Activated T-cell treated with anti-CD3 and anti-CD28 coated beads for 24 hours (primary cell): Measurements from ENCODE around the gene MAPT.
"Not testable (repeated sequence)": the region's sequence is repeated elsewhere in the genome, so short reads cannot be mapped to it uniquely, and the experiment has no call there.

ENCODE experiments used
- DNase-seq: peaks from one replicate; pipeline ENCODE4 v3.0.0-alpha.2; 2020; ENCODE audit warnings: low read depth

The MAPT gene

DNA sequence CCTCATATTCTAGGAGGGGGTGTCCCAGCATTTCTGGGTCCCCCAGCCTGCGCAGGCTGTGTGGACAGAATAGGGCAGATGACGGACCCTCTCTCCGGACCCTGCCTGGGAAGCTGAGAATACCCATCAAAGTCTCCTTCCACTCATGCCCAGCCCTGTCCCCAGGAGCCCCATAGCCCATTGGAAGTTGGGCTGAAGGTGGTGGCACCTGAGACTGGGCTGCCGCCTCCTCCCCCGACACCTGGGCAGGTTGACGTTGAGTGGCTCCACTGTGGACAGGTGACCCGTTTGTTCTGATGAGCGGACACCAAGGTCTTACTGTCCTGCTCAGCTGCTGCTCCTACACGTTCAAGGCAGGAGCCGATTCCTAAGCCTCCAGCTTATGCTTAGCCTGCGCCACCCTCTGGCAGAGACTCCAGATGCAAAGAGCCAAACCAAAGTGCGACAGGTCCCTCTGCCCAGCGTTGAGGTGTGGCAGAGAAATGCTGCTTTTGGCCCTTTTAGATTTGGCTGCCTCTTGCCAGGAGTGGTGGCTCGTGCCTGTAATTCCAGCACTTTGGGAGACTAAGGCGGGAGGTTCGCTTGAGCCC, 116.3 kb downstream of the MAPT start:
- no peak for DNase-seq

DNA sequence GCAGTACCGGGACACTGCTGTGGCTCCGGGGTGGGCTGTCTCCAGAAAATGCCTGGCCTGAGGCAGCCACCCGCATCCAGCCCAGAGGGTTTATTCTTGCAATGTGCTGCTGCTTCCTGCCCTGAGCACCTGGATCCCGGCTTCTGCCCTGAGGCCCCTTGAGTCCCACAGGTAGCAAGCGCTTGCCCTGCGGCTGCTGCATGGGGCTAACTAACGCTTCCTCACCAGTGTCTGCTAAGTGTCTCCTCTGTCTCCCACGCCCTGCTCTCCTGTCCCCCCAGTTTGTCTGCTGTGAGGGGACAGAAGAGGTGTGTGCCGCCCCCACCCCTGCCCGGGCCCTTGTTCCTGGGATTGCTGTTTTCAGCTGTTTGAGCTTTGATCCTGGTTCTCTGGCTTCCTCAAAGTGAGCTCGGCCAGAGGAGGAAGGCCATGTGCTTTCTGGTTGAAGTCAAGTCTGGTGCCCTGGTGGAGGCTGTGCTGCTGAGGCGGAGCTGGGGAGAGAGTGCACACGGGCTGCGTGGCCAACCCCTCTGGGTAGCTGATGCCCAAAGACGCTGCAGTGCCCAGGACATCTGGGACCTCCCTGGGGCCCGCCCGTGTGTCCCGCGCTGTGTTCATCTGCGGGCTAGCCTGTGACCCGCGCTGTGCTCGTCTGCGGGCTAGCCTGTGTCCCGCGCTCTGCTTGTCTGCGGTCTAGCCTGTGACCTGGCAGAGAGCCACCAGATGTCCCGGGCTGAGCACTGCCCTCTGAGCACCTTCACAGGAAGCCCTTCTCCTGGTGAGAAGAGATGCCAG, 117.6 kb downstream of the MAPT start:
- no peak for DNase-seq

DNA sequence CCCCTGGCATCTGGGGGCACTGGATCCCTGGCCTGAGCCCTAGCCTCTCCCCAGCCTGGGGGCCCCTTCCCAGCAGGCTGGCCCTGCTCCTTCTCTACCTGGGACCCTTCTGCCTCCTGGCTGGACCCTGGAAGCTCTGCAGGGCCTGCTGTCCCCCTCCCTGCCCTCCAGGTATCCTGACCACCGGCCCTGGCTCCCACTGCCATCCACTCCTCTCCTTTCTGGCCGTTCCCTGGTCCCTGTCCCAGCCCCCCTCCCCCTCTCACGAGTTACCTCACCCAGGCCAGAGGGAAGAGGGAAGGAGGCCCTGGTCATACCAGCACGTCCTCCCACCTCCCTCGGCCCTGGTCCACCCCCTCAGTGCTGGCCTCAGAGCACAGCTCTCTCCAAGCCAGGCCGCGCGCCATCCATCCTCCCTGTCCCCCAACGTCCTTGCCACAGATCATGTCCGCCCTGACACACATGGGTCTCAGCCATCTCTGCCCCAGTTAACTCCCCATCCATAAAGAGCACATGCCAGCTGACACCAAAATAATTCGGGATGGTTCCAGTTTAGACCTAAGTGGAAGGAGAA, 118.2 kb downstream of the MAPT start:
- DNase-seq = no peak

DNA sequence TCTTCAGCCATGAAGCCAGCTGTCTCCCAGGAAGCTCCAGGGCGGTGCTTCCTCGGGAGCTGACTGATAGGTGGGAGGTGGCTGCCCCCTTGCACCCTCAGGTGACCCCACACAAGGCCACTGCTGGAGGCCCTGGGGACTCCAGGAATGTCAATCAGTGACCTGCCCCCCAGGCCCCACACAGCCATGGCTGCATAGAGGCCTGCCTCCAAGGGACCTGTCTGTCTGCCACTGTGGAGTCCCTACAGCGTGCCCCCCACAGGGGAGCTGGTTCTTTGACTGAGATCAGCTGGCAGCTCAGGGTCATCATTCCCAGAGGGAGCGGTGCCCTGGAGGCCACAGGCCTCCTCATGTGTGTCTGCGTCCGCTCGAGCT, 118.8 kb downstream of the MAPT start:
- DNase-seq = no peak

DNA sequence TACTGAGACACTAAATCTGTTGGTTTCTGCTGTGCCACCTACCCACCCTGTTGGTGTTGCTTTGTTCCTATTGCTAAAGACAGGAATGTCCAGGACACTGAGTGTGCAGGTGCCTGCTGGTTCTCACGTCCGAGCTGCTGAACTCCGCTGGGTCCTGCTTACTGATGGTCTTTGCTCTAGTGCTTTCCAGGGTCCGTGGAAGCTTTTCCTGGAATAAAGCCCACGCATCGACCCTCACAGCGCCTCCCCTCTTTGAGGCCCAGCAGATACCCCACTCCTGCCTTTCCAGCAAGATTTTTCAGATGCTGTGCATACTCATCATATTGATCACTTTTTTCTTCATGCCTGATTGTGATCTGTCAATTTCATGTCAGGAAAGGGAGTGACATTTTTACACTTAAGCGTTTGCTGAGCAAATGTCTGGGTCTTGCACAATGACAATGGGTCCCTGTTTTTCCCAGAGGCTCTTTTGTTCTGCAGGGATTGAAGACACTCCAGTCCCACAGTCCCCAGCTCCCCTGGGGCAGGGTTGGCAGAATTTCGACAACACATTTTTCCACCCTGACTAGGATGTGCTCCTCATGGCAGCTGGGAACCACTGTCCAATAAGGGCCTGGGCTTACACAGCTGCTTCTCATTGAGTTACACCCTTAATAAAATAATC, 119.3 kb downstream of the MAPT start:
- DNase-seq = no peak

DNA sequence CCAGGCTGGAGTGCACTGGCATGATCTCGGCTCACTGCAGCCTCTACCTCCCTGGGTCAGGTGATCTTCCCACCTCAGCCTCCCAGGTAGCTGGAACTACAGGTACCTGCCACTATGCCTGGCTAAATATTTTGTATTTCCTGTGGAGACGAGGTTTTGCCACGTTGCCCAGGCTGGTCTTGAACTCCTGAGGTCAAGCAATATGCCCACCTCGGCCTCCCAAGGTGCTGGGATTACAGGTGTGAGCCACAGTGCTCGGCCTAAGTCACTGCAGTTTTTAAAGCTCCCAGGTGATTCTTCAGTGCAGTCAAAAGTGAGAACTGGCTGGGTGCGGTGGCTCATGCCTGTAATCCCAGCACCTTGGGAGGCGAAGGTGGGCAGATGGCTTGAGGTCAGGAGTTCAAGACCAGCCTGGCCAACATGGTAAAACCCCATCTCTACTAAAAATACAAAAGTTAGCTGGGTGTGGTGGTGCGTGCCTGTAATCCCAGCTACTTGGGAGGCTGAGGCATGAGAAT, 125.1 kb downstream of the MAPT start:
- not testable (repeated sequence) for DNase-seq

DNA sequence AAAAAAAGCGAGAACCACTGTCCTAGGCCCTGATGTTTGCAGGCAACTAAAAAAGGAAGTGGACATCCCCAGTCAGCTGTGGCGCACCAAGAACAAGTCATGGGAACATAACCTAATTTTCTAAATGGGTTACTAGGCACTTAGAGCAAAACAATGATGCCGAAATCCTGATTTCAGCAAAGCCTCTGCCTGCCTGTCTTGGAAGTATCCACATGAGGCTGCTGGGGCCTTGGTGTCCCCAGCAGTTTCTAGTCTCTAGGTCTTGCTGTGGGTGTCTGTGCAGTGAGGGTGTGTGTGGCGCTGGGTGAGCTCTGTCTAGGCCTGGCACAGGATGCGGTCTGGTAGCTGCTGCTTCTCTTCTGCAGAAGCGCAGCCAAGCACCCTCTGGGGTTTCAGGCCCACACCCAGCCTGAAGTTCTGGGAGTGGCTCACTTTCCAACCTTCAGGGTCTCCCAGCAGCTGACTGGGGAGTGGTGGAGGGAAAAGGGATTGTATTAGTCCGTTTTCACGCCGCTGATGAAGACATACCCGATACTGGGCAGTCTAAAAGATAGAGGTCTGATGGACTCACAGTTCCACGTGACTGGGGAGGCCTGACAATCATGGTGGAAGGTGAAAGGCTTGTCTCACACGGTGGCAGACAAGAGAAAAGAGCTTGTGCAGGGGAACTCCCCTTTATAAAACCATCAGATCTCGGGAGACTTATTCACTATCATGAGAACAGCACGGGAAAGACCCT, 125.8 kb downstream of the MAPT start:
- DNase-seq = peak; percentile 32

DNA sequence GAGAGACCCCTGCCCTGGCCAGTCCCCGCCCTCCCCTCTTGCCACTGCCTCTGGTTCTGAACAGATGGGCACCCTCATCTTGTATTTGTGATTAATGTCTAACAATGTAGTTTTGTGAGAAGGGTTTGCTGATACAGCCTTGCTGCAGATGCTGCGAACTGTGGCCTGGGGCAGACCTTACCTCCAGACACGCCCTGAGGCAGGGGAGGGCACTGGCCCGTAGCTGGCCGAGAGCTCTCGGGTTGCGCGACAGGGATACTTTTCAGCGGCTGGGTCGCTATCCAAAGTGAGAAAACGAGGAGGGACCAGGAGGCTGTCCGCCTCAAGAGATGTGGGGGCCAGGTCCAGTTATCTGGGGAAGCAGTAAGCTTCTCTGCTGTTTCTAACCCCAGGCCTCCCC, 126.6 kb downstream of the MAPT start:
- DNase-seq = no peak

DNA sequence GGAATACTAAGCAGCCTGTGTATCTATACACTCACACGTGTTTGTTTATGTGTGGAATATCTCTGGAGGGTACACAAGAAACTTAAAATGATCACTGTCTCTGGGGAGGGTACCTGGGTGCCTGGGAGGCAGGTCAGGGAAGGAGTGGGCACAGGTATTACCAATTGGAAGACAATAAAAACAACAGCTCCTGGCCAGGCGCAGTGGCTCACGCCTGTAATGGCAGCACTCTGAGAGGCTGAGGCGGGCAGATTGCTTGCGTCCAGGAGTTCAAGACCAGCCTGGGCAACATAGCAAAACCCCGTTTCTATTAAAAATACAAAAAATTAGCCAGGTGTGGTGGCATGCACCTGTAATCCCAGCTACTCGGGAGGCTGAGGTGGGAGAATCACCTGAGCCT, 129.0 kb downstream of the MAPT start:
- not testable (repeated sequence) for DNase-seq

DNA sequence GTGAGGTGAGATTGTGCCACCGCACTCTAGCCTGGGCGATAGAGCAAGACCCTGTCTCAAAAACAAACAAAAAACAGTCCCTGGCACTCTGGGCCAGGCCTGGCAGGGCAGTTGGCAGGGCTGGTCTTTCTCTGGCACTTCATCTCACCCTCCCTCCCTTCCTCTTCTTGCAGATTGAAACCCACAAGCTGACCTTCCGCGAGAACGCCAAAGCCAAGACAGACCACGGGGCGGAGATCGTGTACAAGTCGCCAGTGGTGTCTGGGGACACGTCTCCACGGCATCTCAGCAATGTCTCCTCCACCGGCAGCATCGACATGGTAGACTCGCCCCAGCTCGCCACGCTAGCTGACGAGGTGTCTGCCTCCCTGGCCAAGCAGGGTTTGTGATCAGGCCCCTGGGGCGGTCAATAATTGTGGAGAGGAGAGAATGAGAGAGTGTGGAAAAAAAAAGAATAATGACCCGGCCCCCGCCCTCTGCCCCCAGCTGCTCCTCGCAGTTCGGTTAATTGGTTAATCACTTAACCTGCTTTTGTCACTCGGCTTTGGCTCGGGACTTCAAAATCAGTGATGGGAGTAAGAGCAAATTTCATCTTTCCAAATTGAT, 129.5 kb downstream of the MAPT start:
- DNase-seq = no peak

DNA sequence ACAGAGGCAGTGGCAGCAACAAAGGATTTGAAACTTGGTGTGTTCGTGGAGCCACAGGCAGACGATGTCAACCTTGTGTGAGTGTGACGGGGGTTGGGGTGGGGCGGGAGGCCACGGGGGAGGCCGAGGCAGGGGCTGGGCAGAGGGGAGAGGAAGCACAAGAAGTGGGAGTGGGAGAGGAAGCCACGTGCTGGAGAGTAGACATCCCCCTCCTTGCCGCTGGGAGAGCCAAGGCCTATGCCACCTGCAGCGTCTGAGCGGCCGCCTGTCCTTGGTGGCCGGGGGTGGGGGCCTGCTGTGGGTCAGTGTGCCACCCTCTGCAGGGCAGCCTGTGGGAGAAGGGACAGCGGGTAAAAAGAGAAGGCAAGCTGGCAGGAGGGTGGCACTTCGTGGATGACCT, 130.2 kb downstream of the MAPT start:
- DNase-seq = no peak

DNA sequence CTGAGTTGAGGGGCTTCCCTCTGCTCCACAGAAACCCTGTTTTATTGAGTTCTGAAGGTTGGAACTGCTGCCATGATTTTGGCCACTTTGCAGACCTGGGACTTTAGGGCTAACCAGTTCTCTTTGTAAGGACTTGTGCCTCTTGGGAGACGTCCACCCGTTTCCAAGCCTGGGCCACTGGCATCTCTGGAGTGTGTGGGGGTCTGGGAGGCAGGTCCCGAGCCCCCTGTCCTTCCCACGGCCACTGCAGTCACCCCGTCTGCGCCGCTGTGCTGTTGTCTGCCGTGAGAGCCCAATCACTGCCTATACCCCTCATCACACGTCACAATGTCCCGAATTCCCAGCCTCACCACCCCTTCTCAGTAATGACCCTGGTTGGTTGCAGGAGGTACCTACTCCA, 130.7 kb downstream of the MAPT start:
- DNase-seq = no peak

DNA sequence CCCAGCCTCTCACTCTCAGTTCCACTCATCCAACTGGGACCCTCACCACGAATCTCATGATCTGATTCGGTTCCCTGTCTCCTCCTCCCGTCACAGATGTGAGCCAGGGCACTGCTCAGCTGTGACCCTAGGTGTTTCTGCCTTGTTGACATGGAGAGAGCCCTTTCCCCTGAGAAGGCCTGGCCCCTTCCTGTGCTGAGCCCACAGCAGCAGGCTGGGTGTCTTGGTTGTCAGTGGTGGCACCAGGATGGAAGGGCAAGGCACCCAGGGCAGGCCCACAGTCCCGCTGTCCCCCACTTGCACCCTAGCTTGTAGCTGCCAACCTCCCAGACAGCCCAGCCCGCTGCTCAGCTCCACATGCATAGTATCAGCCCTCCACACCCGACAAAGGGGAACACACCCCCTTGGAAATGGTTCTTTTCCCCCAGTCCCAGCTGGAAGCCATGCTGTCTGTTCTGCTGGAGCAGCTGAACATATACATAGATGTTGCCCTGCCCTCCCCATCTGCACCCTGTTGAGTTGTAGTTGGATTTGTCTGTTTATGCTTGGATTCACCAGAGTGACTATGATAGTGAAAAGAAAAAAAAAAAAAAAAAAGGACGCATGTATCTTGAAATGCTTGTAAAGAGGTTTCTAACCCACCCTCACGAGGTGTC, 131.3 kb downstream of the MAPT start:
- no peak for DNase-seq

DNA sequence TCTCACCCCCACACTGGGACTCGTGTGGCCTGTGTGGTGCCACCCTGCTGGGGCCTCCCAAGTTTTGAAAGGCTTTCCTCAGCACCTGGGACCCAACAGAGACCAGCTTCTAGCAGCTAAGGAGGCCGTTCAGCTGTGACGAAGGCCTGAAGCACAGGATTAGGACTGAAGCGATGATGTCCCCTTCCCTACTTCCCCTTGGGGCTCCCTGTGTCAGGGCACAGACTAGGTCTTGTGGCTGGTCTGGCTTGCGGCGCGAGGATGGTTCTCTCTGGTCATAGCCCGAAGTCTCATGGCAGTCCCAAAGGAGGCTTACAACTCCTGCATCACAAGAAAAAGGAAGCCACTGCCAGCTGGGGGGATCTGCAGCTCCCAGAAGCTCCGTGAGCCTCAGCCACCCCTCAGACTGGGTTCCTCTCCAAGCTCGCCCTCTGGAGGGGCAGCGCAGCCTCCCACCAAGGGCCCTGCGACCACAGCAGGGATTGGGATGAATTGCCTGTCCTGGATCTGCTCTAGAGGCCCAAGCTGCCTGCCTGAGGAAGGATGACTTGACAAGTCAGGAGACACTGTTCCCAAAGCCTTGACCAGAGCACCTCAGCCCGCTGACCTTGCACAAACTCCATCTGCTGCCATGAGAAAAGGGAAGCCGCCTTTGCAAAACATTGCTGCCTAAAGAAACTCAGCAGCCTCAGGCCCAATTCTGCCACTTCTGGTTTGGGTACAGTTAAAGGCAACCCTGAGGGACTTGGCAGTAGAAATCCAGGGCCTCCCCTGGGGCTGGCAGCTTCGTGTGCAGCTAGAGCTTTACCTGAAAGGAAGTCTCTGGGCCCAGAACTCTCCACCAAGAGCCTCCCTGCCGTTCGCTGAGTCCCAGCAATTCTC, 132.1 kb downstream of the MAPT start:
- no peak for DNase-seq

DNA sequence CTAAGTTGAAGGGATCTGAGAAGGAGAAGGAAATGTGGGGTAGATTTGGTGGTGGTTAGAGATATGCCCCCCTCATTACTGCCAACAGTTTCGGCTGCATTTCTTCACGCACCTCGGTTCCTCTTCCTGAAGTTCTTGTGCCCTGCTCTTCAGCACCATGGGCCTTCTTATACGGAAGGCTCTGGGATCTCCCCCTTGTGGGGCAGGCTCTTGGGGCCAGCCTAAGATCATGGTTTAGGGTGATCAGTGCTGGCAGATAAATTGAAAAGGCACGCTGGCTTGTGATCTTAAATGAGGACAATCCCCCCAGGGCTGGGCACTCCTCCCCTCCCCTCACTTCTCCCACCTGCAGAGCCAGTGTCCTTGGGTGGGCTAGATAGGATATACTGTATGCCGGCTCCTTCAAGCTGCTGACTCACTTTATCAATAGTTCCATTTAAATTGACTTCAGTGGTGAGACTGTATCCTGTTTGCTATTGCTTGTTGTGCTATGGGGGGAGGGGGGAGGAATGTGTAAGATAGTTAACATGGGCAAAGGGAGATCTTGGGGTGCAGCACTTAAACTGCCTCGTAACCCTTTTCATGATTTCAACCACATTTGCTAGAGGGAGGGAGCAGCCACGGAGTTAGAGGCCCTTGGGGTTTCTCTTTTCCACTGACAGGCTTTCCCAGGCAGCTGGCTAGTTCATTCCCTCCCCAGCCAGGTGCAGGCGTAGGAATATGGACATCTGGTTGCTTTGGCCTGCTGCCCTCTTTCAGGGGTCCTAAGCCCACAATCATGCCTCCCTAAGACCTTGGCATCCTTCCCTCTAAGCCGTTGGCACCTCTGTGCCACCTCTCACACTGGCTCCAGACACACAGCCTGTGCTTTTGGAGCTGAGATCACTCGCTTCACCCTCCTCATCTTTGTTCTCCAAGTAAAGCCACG, 133.0 kb downstream of the MAPT start:
- no peak for DNase-seq

DNA sequence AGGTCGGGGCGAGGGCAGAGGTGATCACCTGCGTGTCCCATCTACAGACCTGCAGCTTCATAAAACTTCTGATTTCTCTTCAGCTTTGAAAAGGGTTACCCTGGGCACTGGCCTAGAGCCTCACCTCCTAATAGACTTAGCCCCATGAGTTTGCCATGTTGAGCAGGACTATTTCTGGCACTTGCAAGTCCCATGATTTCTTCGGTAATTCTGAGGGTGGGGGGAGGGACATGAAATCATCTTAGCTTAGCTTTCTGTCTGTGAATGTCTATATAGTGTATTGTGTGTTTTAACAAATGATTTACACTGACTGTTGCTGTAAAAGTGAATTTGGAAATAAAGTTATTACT, 133.6 kb downstream of the MAPT start:
- DNase-seq = no peak

DNA sequence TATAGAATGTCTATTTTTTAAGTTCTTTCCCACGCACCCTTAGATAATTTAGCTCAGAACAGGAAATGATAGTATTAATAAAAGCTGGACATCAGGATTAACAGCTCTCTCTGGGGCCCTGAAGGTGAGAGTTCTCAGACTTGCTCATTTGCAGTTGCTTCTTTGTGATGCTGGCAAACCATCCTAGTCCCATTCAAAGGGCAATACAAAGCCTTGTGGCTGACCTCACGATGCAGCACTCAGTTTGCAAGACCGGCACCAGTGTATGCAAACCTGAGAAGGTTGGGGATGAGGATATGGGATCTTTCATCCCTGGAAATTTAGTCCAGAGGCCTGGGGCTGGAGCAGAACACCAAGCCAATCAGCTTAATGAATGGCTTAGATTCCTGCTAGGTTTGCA, 134.0 kb downstream of the MAPT start:
- DNase-seq = no peak

DNA sequence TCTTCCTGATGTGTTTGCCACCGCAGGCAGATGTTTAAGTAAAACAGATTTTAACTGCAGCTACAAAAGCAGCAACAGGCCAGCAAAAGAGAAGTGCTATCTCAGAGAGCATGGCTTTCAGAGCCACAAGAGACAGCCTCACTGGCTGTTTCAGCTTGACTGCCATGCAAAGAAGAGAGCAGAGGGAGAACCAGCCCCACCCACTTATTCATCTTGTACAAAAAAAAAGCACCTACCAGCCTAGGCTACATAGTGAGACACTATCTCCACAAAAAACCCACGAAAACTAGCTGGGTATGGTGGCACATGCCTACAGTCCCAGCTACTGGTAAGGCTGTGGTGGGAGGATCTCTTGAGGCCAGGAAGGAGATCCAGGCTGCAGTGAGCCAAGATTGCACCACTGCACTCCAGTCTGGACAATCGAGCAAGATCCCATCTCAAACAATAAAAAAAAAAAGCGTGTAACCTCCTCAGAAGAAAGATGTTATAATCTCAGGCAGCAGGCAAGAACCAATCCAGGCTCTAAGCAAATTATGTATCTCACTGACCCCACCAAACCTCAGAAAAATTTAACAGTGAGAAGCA, 134.7 kb downstream of the MAPT start:
- DNase-seq = no peak

DNA sequence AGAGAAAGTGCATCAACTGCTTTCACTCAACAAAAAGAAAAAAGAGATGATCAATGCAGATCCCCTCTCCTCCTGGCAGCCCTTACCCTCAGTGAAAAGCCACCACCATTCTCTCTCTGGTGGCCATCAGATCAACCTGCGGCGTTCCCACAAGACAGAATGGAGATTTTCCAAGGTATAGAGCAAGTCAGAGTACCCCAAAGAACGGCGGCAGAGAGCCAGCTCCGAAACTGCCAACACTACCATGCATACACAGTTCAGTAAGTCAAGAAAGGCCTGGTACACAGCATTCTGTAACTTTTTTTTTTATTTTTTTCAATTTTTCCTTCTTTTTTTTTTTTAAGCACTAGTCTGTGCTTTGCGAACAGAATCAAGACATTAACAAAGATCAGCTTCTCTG, 135.3 kb downstream of the MAPT start:
- no peak for DNase-seq
